NOMO-1 treated with dmso at 0.1 percent for 144 hours (cell line): ENCODE data around the gene ELL.

Source experiments
- DNase-seq: peaks from one replicate; lab custom pipeline; 2025; ENCODE audit not compliant: unreplicated experiment; lab: John Stamatoyannopoulos, UW

ELL gene

DNA sequence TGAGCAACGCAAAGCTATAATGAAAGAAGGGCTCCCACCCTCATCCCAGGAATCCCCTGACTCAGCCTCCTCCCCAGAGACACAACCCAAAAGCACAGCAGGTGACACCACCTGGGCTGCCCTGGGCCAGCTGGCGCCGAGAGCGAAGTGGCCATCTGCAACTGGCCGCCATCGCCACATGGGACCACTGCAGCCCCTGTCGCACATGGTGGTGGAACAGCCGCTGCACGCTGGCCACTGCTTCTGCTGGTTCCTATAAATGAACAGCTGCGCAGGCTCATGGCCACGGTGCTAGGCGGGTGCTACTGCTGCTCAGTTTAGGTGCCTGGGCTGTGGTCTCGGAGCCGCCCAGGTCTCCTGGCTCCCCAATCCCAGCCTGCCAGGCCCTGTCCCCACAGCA lies 72.3 kb downstream of the ELL start:
- DNase-seq = no peak

DNA sequence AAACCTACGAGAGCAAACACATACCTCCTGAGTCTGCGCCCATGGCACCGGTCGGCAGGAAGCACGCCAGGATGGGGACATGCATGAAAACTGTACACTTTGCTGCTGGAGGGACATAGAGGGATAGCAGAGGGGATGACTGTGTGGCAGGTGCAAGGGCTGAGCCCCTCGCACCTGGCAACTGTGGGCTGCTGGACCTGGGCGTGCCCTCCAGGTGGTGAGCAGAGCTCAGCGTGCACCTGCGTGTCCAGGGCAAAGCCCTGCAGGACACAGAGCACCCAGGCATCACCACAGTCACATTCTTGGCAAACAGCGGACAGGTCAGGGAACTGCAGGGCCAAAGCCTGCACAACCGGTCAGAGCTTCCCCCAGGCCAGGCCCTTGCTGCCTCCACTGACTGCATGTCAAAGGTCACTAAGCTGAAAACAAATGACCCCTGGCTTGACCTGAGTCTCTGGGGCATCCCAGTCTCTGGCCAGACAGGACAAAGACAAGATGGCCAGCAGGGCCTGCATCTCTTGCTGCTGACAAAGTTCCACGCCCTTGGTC lies 75.0 kb downstream of the ELL start:
- no peak for DNase-seq

DNA sequence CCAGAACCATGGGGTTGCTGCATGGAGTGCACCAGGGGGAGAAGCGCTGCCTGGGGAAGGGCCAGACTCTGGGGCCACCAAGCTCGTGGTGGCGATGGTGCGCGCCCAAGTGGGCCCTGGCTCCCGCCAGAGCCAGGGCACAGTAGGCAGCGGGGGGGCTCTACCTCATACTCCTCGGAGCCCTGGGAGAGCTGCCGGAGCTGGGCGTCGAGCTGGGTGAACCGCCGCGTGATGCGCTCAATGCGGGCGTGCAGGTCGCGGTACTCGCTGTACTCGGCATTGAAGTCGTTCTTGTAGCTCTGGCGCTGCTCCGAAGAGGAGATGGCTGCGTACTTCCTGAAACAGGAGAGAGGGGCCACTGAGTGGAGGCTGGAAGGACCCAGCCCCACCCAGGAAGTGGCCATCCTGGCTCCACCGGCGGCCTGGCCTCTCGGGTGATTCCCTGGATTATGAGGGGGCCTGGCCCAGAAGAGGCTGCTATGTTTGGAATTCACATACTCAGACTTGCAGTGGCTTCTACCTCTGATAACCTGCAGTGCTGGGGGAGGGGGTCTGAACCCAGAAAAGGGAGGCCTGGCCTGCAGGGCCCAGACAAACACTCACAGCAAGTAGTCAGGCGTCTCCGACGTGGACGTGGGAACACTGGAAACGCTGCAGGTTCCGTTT lies 75.6 kb downstream of the ELL start:
- no peak for DNase-seq

DNA sequence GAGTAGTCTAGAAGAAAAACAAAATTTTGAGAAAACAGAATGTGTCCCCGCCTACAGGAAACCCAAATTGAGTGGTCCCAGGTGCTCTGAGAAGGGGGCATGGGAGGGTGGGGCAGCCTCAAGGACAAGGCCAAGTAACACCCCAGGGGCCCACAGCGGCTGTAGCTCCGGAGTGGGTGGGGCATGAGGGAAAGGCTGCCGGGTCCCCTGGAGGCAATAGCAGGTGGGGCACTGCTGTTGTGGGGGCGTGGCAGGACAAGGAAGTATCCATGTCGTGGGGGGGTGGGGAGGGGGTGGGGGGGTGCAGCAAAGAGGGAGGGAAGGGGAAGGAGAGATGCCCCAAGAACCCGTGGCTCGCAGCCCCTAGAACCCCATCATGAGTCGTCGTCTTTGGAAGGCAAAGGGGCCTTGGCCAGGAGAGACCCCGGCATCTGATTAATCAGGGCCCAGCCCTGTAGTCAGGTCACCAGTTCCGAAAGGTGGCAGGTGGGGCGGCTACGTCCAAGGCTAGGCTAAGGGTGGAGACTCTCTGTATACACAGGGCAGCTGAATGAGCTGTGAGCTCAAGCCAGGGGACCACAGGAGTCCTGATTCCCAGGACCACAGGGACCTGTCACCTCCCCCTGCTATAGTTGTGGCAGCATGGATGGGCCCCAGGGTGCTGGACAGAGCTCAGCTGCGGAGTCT lies 76.5 kb downstream of the ELL start:
- DNase-seq = no peak

DNA sequence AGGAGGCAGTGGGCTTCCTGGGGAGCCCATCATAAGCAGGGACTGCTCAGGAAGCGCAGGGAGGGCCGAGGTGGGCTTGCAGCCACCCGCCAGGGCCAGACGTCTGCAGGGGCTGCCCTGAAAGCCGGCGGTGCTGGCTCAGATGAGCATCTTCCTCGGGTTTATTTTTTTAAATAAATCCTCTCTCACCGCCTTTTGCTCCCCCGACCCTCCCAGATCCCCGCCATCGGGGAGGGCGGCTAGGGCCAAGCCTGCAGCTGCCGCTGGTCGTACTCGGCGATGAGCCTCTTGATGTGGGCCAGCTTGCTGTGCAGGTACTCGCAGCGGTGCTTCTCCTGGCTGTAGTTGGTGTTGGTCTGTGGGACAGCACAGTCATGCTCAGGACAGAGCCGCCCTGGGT lies 77.4 kb downstream of the ELL start:
- no peak for DNase-seq

DNA sequence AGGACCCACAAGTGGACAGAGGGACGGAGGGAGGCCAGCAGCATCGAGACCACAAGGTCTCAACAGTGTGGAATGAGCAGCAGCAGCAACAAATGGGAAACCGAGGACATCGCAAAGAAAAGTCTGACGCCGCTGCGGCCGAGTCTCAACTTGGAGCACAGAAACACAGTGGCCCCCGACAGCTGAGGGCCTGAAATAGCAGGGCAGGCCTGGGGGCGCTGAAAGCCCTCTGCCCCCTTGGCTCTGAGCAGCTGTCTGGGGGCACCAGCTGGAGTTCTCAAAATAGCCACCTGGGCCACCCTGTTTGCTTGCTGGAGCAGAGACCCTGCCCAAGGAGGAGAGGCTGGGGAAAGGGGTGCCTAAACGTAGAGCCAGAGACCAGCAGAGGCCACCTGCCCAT lies 78.0 kb downstream of the ELL start:
- DNase-seq = no peak

DNA sequence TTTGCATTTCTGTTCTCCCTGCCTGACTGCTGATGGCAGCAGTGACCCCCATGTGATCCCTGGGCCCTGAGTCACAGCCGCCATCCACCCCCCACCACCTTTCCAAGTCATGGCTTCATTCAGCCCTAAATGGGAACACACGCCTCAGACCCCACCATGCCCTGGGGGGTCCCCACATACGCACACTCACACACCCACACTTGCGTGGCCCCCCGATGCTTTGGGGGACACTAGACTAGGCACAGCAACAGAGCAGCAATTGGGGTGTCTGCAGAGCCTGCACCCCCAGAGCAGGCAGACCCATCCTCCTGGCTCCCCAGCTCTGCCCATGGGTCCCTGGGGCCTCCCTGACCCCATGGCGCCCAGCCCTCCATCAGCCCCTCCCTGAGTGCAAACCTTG lies 78.5 kb downstream of the ELL start:
- no peak for DNase-seq

DNA sequence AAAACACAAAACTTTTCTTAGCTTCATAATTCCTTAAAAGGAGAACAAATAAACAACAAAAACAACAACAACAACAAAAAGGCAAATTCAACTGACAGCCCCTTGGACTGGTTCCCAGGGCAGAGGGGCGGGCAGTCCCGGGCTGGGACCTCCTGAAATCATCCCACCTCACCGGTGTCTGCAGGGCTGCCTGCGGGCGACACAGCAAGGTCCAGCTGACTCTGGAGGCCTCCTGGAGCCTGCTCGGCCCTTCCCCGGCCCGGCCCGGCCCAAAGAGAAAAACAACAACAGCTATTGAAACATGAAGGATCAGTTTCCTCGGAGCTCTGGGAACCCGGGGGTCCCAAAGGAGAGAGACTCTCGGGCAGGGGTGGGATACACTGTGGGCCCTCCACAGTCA lies 78.9 kb downstream of the ELL start:
- DNase-seq = no peak

DNA sequence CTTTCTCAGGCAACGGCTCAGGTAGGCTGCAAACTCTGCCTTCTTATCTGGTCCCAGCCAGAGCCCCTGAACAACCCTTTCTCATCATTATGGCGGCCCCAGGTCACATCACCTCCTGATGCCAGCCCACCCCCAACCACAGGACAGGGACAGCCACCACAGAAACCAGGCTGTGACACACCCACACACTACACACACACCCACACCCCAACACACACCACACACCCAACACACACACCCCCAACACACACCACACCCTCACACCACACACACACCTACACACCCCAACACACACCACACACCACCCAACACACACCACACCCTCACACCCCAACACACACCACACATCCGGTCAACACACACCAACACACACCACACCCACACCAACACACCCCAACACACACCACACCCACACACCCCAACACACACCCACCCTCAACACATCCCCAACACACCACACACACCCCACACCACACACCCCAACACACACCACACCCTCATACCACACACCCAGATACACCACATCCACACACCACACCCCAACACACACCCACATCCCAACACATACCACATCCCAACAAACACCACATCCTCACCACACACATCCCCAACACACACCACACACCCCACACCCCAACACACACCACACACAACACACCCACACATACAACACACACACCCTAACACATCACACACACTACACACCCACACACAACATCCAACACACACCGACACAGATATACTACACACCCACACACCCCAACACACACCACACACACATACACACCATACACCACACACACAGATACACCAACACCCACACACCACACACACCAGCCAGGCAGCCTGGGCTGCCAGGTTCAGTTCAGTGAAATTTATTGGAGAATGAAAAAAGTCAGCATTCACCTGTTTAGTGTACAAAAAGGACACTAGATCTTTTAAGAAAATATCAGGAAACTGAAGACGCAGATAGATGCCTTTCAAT lies 79.8 kb downstream of the ELL start:
- DNase-seq = no peak

DNA sequence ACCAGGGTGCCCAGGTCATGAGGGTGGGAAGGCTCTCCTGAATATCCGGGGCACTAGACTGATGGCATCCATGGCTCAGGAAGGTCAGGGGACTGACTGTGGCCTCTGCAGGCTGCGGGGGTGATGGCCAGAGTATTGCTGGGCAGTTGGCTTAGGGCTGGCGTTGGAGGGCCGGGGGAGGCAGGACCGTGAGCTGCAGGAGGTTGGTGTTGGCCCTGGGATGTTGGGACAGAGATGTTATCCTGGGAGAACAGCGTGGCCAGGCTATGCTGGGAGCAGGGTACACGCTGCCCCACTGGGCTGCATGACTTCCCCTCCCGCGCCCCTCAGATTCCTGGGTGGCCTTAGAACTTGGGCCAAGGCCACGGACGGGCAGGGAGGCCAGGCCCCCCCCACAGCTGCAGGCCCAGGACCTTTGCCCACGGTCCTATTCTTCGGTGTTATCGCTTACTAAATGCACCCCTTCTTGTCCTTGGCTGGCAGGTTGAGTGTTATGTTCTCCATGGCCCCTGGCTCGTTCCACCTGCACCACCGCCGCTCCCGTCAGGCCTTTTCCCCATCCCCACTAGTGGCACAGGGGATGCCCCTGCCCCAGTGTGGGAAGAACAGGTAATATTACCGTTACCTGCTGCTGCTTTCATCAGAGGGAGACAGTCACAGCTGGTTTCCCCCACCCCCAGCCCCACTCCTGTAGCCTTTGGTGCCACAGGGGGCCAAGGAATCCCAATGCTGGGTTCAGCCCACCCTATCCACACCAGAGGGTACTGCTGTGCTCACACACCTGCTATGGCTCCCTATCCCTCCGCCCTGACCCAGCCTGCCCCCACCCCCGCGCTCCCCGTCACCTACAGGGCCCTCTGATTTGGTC lies 80.7 kb downstream of the ELL start:
- DNase-seq = no peak

DNA sequence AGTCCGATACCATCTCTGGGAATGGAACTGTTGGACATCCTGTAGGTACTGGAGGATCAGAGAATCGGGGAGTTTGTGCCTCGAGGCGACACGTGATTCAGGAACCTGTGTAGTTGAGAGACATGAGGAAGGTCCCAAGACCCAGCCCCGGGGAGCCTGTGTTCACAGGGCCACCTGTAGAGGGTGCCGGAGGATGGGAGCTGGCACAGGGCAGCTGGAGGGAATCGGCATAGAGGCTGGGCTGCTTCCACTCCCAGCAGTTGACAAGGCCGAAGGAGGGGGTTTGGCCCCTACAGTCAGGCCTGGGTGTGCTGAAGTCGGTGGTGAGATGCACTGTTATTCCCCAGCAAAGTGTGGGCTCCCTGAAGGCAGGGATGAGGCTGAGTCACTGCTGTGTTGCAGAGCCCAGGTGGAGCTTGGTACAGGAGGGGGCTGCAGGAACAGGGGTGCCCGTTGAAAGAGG lies 81.4 kb downstream of the ELL start:
- no peak for DNase-seq

DNA sequence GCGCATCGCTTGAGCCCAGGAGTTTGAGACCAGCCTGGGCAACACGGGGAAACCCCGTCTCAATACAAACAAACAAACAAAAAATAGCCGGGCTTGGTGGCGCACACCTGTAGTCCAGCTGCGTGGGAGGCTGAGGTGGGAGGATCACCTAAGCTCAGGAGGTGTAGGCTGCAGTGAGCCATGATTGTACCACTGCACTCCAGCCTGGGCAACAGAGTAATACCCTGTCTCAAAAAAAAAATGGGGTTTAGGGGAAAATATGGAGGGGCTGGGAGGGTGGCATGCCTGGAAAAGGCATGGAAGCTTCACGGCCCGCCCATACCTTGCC lies 82.0 kb downstream of the ELL start:
- DNase-seq = no peak

DNA sequence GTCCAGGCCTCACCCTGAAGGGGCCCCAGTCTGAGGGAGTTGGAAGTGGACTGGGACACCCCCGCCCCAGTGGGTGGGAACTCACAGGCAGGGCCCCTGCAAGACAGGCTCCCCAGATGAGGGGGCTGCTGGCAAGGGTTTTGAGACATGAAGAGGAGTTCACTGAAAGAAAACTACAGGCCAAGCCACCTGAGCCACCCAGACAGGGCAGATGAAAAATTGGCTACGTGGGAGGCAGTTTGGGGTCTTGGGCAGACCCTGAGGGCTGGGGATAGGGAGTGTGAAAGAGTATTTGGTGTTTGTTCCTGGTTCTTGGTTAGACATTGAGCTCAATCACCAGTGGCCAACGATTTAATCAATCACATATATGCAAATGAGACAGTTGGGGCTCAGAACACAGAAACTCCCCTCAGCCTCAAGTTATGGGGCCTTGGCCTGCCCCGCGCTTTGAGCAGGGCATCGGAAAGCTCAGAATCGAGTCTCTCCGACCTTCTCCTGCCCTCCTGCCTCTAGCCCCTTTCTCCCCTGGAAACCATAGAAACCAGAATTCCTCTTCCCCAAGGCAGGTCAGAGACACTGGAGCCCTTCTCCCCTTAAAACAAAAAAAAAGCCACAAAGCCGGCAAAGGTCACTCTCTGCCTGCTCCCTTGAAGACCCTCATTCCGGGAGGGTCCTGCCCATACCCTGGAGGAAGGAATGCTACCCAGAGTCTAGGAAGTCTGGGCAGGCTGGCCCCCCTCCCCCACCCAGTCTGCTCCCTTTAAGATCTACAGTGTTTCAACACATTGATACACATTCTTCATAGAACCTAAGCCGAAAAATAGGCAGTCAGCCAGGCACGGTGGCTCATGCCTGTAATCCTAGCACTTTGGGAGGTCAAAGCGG lies 82.6 kb downstream of the ELL start:
- no peak for DNase-seq

DNA sequence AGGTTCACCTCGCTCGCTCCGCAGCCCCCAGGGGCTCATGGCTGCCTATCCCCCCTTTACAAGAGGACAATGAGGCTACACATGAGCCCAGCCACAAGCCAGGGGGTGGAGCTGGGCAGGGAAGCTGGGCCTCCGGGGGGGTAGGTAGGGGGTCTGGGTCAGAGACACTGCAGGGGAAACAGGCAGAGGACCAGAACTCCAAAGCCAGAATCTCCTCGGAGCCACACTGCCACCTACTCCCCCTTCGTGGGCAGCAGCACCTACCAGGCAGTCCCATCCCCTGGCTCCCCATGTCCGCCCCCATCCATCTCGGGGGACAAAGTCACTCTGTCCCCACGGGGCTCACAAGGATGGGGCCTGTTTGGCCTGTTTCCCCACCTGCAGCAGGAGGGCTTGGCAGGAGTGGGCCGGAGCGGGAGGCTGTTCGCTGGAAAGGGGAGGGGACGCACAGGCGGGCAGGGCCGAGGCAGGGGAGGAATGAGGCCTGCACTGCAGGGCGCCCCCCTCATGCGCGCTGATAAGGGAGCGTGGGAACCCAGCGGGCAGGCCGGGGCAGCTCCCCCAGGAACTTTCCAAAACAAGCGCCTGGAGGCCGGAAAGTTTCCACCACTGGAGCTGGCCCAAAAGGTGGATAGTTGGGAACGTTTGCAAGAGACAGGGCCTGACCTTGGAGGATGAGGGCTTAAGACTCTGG lies 83.4 kb downstream of the ELL start:
- DNase-seq = no peak

DNA sequence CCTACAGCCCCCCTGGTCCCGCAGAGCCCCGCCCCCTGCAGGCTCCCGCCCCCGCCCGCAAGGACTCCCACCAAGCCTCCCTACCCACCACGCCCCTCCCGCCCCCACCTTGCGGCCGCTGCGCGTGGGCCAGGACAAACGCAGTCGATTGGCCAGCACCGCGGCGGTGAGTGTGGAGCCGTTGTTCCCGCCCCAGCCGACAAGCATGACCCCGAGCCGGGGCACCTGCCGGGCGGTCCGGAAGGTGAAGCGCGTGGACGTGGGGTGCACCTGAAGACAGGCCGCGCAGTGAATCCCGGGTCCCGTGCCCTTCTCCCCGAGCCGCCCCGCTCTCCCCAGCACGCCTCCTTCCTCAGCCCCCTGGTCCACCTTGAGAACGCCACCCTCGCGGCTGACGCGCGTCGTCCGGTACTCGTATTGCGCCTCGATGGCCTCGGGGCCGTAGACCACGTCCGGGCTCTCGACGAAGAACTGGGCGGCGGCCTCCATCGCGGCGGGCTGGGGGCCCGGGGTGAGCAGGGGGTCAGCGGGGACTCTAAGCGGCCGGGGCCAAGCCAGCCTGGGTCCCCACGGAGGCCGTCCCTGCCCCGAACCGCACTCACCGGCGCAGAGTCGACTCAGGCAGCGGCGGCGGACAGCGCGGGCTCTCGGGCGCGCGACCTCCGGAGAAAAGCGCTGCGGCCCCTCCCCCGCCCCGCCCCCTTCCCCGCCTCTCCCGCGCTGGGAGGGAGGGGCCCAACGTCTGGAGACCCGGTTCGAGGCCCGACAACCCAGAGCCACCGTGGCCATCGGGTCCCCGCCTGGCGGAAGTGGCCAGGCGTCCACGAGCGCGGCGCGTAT lies 84.2 kb downstream of the ELL start, which contains the start of gene ISYNA1:
ISYNA1 (minus strand) TSS at position 643 of the 840 bp plus-strand sequence; CDS start at position 489, 154 bp downstream.
- no peak for DNase-seq

DNA sequence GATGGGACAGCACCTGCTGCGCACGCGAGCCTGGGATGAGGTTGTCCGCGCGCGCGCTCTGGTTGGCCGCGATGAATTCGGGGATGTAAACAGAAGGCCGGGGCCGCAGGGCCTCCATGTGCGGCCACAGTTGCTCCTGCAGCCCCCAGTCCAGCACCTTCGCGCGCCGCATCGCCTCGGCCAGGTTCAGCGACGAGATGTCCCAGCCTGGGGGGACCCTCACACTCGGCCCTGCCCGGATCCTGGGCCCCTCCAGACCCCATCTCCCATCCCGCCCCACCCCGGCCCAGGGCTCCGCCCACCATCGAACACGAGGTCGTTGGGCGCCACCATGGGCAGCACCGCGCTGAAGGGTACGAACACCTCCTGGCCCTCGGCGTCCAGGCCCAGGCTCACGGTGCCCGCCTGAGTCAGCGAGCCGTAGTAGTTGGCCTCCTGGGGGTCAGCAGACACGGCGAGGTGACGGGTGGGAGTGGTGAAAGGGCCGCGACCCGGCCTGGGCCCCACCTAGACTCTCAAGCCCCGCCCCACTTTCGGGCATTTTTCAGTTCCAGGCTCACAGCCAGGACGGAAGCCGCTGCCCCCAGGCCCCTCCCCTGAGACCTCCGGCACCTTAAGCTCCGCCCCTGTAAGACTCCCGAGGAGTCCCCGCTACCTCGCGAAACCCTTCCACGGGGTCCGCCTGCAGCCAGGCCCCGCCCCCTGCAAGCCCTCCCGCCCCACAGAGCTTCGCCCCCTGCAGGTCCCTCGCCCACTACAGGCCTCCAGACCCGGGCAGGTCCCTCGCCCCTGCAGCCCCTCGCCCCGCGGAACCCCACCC lies 85.0 kb downstream of the ELL start:
- peak; percentile 51 for DNase-seq
